ENCODE measurements around the gene GALNT2. TPM values are rescaled to one million over a fixed set of nuclear protein-coding genes. Genes with fewer than 3 reads are reported as not detected.

GALNT2 gene
- total RNA-seq, 4 donors from 2014 or later: 47.9 to 78.6 (median 60.0) TPM

DNA sequence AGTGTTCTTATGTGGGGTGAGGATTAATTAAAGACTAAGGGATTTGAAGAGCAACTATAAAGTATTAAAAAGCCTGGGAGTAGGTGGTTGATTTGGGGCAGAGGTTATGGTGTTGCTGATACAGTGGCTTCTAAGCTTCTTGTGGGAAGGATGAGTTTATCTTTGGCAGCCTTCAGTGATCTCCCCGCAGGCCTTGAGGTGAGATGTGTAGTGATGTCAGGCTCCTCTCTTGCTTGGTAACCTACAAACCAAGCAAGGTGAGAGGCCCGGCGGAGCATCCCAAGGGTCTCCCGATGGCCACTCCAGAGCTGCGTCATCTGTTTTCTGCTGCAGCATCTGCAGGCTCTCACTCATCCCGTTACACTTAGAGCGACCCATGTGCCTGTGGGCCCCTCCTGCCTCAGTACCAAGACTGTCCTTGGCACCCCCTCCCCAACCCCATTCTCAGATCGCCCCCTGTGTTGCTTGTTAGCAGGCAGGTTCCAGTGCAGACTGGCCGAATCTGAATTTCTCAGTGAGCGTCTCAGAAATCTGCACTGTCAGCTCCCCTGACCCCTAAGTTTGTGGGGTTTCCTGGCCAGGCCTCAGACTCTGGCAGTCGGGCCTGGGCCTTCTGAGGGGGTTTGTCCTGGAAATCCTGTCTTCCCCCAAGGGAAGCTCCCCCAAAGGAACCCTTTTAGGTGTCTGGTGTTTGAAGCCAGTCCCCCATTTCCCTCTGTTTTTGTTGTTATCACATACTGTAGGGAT, 77.9 kb downstream of the GALNT2 start:
- H3K36me3 ChIP-seq: no peaks in the 10 kb centered on the region
- no peaks in the 10 kb centered on the region for H3K27me3 ChIP-seq
- TF ChIP-seq POLR2A (IDR thresholded peaks at IDR 0.05) (no peak), EP300 (IDR thresholded peaks at IDR 0.05) (no peak)
- TF ChIP-seq, protein P1, sequence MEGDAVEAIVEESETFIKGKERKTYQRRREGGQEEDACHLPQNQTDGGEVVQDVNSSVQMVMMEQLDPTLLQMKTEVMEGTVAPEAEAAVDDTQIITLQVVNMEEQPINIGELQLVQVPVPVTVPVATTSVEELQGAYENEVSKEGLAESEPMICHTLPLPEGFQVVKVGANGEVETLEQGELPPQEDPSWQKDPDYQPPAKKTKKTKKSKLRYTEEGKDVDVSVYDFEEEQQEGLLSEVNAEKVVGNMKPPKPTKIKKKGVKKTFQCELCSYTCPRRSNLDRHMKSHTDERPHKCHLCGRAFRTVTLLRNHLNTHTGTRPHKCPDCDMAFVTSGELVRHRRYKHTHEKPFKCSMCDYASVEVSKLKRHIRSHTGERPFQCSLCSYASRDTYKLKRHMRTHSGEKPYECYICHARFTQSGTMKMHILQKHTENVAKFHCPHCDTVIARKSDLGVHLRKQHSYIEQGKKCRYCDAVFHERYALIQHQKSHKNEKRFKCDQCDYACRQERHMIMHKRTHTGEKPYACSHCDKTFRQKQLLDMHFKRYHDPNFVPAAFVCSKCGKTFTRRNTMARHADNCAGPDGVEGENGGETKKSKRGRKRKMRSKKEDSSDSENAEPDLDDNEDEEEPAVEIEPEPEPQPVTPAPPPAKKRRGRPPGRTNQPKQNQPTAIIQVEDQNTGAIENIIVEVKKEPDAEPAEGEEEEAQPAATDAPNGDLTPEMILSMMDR (IDR thresholded peaks at IDR 0.05): no peak
- no peaks in the 10 kb centered on the region for H3K9me3 ChIP-seq
- WGBS, 2 donors: 67 to 69% methylated on average over 10 to 11 of the region's 11 CpGs
- no peak for DNase-seq (ENCODE audit: low spot score in 2 of 2)
- H3K27ac ChIP-seq: peak overlapping the region; percentile 20 to 92 (median 78)
- peaks cover 0 to 95% (median 72%) of the 10 kb centered on the region in 4 donors for H3K4me1 ChIP-seq
- no peak overlapping the region for H3K4me3 ChIP-seq

GRCh38 chr1:230145505-230145899, 78.5 kb downstream of the GALNT2 start:
- Histone ChIP-seq H3K36me3 (no peaks in the 10 kb centered on the region), H3K9me3 (no peaks in the 10 kb centered on the region), H3K4me1 (peaks cover 0 to 95% (median 70%) of the 10 kb centered on the region in 4 donors), H3K27me3 (no peaks in the 10 kb centered on the region), H3K27ac (peak overlapping the region; percentile 20 to 92 (median 78)), H3K4me3 (no peak overlapping the region)
- WGBS, 2 donors: 27 to 33% methylated on average over 8 of the region's 8 CpGs
- TF ChIP-seq, protein P1 (IDR thresholded peaks at IDR 0.05): no peak
- TF ChIP-seq POLR2A (IDR thresholded peaks at IDR 0.05): no peak
- TF ChIP-seq EP300 (IDR thresholded peaks at IDR 0.05): no peak
- DNase-seq (ENCODE audit: low spot score in 2 of 2): no peak

- Histone ChIP-seq H3K27me3 (no peaks in the 10 kb centered on the region), H3K27ac (peak overlapping the region; percentile 23 to 92 (median 78)), H3K4me3 (no peak overlapping the region), H3K36me3 (no peaks in the 10 kb centered on the region), H3K9me3 (no peaks in the 10 kb centered on the region), H3K4me1 (peaks cover 0 to 95% (median 69%) of the 10 kb centered on the region in 4 donors)
- TF ChIP-seq POLR2A (IDR thresholded peaks at IDR 0.05) (no peak), EP300 (IDR thresholded peaks at IDR 0.05) (peak in 1 of 2 donors; percentile 8)
- no peak for DNase-seq (ENCODE audit: low spot score in 2 of 2)
- 30 to 42% methylated on average over 7 of the region's 7 CpGs for WGBS, 2 donors
Observed at GRCh38 chr1:230145953-230146476, 79.0 kb downstream of the GALNT2 start.

DNA sequence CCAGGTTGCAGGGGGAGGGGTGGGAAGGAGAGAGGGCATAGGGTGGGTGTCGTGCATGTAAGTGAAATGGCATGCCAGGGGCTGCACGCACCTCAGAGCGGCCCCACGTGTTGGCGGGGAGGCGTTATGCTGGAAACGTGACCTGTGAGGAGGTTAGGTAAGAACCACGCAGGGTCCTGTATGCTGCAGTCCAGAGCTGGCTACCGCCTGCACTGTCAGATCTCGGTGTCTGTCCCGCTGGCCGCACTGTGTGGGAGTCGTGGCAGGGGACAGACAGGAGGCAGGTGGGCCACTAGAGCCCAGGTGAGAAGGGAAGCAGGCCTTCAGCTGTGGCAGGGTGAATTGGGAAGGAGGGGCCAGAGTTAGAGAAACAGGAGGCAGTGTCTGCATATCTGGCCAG, 79.7 kb downstream of the GALNT2 start:
- 87 to 93% methylated on average over 13 of the region's 13 CpGs for WGBS, 2 donors
- Histone ChIP-seq H3K36me3 (no peaks in the 10 kb centered on the region), H3K27ac (peak overlapping the region; percentile 23 to 92 (median 78)), H3K4me3 (no peak overlapping the region), H3K4me1 (peaks cover 0 to 99% (median 71%) of the 10 kb centered on the region in 4 donors), H3K27me3 (no peaks in the 10 kb centered on the region), H3K9me3 (no peaks in the 10 kb centered on the region)
- DNase-seq (ENCODE audit: low spot score in 2 of 2): no peak
- TF ChIP-seq POLR2A (IDR thresholded peaks at IDR 0.05) (no peak), EP300 (IDR thresholded peaks at IDR 0.05) (no peak)
- TF ChIP-seq, protein P1 (IDR thresholded peaks at IDR 0.05): no peak

- Histone ChIP-seq H3K4me3 (no peak overlapping the region), H3K27me3 (no peaks in the 10 kb centered on the region), H3K27ac (peak overlapping the region in 3 of 4 donors; percentile 69 to 92 (median 86)), H3K4me1 (peaks cover 0 to 100% (median 74%) of the 10 kb centered on the region in 4 donors), H3K9me3 (no peaks in the 10 kb centered on the region), H3K36me3 (no peaks in the 10 kb centered on the region)
- no peak for DNase-seq (ENCODE audit: low spot score in 2 of 2)
- WGBS, 2 donors: 39 to 41% methylated on average over 15 of the region's 15 CpGs
- TF ChIP-seq, protein P1 (IDR thresholded peaks at IDR 0.05): no peak
- TF ChIP-seq POLR2A (IDR thresholded peaks at IDR 0.05) (no peak), EP300 (IDR thresholded peaks at IDR 0.05) (no peak)
Observed at GRCh38 chr1:230147253-230148125, 80.5 kb downstream of the GALNT2 start.

Measured in tibial nerve (tissue), 4 donors.